Measurements from ENCODE around the gene FRMD3.

GRCh38 chr9:83199240-83199639, 339.0 kb downstream of the FRMD3 start:
- peak; percentile 75 for TF ChIP-seq CTCF (conservative IDR thresholded peaks at IDR 0.05; ENCODE audit: low read length)
- no peak for TF ChIP-seq EZH2phosphoT487 (IDR thresholded peaks at IDR 0.05; ENCODE audit: borderline replicate concordance)
